ENCODE results near the gene FAM120B.

The FAM120B gene

DNA sequence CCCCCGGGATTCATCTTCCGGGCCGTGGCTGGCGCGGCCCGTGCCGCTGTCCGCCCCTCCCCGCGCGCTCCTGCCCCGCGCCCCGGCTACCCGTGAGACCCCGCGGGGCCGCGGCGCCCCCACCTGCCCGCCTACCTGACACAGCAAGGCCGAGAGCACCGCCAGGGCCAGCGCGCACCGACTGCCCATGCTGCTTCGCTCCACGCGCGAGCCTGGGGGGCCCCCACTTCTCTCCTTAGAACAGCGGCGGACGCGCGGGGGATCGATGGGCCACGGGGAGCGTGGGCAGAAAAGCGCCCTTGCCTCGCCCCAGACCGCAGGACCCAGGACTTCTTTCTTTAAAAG, 16.6 kb upstream of the FAM120B start:
- FAIRE-seq (no peak), DNase-seq (ENCODE audit: insufficient read length, low spot score) (no peak)
- no peak for TF ChIP-seq POU2F2 (IDR thresholded peaks at IDR 0.05; ENCODE audit: low read depth, low read length)
- TF ChIP-seq POLR2A (IDR thresholded peaks at IDR 0.05; ENCODE audit: low read depth, low read length), result no peak
- no peak for TF ChIP-seq PAX5 (IDR thresholded peaks at IDR 0.05; ENCODE audit: insufficient read depth, low read length, severe bottlenecking)
- no peak for TF ChIP-seq TAF1 (IDR thresholded peaks at IDR 0.05; ENCODE audit: low read depth, low read length)
- no peak for TF ChIP-seq POLR2AphosphoS5 (IDR thresholded peaks at IDR 0.05; ENCODE audit: low read depth, low read length)
- TF ChIP-seq SPI1 (IDR thresholded peaks at IDR 0.05; ENCODE audit: low read depth, low read length), result no peak

DNA sequence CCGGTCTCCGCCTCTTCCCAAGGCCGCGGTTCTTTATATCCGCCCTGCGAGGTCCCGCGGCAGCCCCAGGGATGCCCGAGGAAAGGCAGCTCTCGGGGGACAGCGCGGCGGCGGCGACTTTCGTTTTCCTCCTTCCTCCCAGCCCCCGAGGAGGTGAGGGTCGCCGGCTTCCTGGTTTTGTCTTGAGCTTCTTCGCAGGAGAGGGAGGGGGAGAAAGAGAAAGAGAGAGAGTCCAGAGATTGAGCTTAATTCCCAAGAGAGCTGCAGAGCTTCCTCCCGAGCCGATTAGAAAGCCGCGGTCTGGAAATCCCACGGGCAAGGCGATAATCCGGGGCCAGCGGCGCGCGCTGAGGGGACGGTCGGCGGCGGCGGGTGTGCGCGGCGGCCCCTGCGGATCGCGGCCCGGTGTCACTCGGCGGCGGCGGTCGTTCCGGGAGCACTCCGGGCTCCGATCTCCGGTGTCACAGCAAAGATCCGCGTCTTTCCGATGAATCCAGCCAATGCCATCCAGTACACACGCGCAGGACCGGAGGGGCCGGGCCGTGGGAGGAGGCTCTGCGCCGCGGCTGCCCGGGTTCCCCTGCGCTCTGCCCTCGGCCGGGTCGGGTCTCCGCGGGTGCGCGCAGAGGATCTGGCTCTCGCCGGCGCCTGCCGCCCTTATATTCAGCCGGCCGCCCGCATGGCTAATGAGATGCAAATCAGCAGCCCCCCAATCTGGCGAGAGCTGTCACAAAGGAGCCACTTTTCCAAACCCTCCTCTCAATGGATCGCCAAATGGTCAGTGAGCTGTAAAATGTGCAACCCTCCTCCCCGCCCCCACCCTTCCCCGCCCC, 16.0 kb upstream of the FAM120B start, which contains the start of gene DLL1:
DLL1 (minus strand) TSS at position 783 of the 833 bp plus-strand sequence. CDS start 939 bp downstream, outside the sequence.
- FAIRE-seq, result no peak
- TF ChIP-seq POLR2A (IDR thresholded peaks at IDR 0.05; ENCODE audit: low read depth, low read length) (no peak), POU2F2 (IDR thresholded peaks at IDR 0.05; ENCODE audit: low read depth, low read length) (no peak)
- no peak for DNase-seq (ENCODE audit: insufficient read length, low spot score)

DNA sequence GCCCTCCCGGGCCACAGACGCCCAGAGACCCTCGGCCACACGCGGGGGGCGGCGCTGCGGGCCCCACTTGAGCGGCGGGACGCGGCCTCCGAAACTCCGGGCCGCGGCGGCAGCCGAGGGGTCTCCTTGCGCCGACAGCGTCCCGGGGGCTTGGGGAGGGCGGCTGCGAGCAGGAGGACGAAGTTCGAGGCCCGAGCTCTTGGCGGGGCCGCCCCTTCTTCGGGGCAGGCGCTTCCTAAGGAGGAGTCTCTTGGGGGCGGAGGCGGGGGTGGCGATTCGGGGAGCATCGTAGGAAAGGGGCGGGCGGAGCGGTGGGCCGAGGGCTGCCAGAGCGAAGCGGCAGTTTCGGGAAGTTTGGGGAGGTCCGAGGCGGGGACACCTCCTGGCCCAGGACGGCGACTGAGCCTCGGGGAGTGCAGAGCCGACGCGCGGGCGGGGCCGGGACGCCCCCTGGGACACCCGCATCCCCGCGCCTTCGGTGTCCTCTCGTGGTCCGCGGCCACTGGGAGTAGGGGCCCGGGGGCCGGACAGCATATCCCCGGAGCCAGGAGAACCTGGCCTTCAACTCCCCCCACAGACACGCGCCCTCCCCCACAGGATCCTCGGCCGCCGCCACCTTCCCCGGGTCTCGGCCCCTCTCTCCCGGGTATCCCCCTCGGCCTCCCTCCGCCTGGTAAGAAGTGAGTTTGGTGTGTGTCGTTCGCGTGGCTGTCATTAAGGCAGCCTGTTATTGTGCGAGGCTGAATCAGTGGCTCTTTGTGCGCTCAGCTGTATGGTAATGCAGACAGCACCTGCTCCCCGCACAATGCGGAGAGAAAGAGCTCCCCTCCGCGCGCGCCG, 15.1 kb upstream of the FAM120B start:
- peak; percentile 71 for TF ChIP-seq POU2F2 (IDR thresholded peaks at IDR 0.05; ENCODE audit: low read depth, low read length)
- no peak for TF ChIP-seq SPI1 (IDR thresholded peaks at IDR 0.05; ENCODE audit: low read depth, low read length)
- no peak for TF ChIP-seq POLR2AphosphoS5 (IDR thresholded peaks at IDR 0.05; ENCODE audit: low read depth, low read length)
- TF ChIP-seq POLR2A (IDR thresholded peaks at IDR 0.05; ENCODE audit: low read depth, low read length), result no peak
- no peak for DNase-seq (ENCODE audit: insufficient read length, low spot score)
- FAIRE-seq, result peak; percentile 79

- DNase-seq (ENCODE audit: insufficient read length, low spot score), result no peak
- no peak for TF ChIP-seq POLR2AphosphoS5 (IDR thresholded peaks at IDR 0.05; ENCODE audit: low read depth, low read length)
- no peak for TF ChIP-seq POU2F2 (IDR thresholded peaks at IDR 0.05; ENCODE audit: low read depth, low read length)
- TF ChIP-seq TAF1 (IDR thresholded peaks at IDR 0.05; ENCODE audit: low read depth, low read length), result no peak
- TF ChIP-seq POLR2A (IDR thresholded peaks at IDR 0.05; ENCODE audit: low read depth, low read length), result no peak
- TF ChIP-seq PAX5 (IDR thresholded peaks at IDR 0.05; ENCODE audit: insufficient read depth, low read length, severe bottlenecking), result no peak
- no peak for TF ChIP-seq SPI1 (IDR thresholded peaks at IDR 0.05; ENCODE audit: low read depth, low read length)
- FAIRE-seq, result no peak
Observed at GRCh38 chr6:170292111-170292406, 14.5 kb upstream of the FAM120B start.

- DNase-seq (ENCODE audit: insufficient read length, low spot score), result no peak
- FAIRE-seq, result peak; percentile 33
- TF ChIP-seq POLR2A (IDR thresholded peaks at IDR 0.05; ENCODE audit: low read depth, low read length), result no peak
- TF ChIP-seq POLR2AphosphoS5 (IDR thresholded peaks at IDR 0.05; ENCODE audit: low read depth, low read length), result no peak
- no peak for TF ChIP-seq PAX5 (IDR thresholded peaks at IDR 0.05; ENCODE audit: insufficient read depth, low read length, severe bottlenecking)
- no peak for TF ChIP-seq TAF1 (IDR thresholded peaks at IDR 0.05; ENCODE audit: low read depth, low read length)
- TF ChIP-seq SPI1 (IDR thresholded peaks at IDR 0.05; ENCODE audit: low read depth, low read length), result no peak
- TF ChIP-seq POU2F2 (IDR thresholded peaks at IDR 0.05; ENCODE audit: low read depth, low read length), result no peak
Observed at GRCh38 chr6:170292407-170293158, 14.0 kb upstream of the FAM120B start.

DNA sequence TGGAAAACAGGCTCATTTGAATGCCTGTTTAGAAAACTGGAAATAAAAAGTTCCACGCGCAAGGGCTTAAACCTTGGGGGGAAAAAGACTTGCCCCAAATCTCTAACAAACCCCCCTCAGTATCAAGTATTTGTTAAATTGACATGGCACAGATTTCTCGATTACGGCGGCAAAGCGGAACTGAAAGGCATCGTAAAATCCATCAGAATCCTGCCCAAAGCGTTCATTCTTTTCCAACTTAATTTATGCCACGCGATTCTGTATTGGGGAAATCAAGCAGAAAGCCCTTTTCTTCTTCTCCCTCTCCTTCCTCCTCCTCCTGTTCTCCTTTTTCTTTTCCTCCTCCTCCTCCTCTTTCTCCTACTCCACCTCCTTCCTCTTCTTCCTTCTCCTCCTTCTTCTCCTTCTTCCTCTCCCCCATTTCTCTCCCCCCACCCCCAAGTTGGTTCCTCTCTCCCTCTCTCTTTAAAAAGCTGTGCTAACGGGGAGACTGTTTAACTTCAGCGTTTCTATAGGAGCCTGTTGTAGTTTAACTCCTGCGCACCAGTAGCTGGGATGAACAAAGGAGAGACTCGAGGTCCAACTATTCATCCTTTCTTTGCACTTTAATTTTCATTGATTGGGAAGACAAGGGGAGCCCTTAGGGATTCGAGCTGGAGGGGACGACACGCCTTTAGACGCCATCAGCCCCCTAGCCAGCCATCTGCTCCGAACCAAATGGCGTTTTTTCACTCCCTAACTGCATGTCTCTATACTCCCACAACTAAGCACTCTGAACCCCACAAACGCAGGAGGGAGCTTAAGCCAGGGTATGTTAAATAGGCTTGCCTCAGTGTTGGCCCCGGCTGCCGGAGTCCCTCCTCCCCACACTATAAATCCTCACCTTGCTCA, 13.0 kb upstream of the FAM120B start:
- FAIRE-seq (no peak), DNase-seq (ENCODE audit: insufficient read length, low spot score) (no peak)
- TF ChIP-seq SPI1 (IDR thresholded peaks at IDR 0.05; ENCODE audit: low read depth, low read length), result peak; percentile 77
- no peak for TF ChIP-seq TAF1 (IDR thresholded peaks at IDR 0.05; ENCODE audit: low read depth, low read length)
- TF ChIP-seq POLR2AphosphoS5 (IDR thresholded peaks at IDR 0.05; ENCODE audit: low read depth, low read length), result no peak
- TF ChIP-seq POLR2A (IDR thresholded peaks at IDR 0.05; ENCODE audit: low read depth, low read length), result no peak
- TF ChIP-seq POU2F2 (IDR thresholded peaks at IDR 0.05; ENCODE audit: low read depth, low read length), result no peak

DNA sequence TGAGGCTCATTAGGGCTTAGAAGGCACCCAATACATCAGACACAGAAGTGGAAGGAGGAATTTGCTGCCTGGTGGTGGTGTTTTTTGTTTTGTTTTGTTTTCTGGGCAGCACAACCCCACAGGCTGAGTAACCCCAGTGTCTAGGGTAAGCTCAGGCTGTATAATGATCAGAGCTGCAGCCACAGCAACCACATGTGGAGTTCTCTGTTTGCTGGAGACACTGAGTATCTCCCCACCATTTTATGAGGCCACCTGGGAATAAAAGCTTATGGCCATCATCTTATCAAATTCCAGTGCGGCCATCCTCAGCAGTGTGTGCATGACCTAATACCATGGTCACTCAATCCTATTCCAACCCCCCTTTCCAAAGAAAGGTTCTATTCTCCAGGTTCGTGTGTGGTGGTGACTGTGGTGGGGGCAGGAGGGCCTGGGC, 12.2 kb upstream of the FAM120B start:
- DNase-seq (ENCODE audit: insufficient read length, low spot score) (no peak), FAIRE-seq (no peak)
- no peak for TF ChIP-seq TAF1 (IDR thresholded peaks at IDR 0.05; ENCODE audit: low read depth, low read length)
- TF ChIP-seq SPI1 (IDR thresholded peaks at IDR 0.05; ENCODE audit: low read depth, low read length), result no peak
- TF ChIP-seq POLR2AphosphoS5 (IDR thresholded peaks at IDR 0.05; ENCODE audit: low read depth, low read length), result no peak
- no peak for TF ChIP-seq POLR2A (IDR thresholded peaks at IDR 0.05; ENCODE audit: low read depth, low read length)
- TF ChIP-seq POU2F2 (IDR thresholded peaks at IDR 0.05; ENCODE audit: low read depth, low read length), result no peak

DNA sequence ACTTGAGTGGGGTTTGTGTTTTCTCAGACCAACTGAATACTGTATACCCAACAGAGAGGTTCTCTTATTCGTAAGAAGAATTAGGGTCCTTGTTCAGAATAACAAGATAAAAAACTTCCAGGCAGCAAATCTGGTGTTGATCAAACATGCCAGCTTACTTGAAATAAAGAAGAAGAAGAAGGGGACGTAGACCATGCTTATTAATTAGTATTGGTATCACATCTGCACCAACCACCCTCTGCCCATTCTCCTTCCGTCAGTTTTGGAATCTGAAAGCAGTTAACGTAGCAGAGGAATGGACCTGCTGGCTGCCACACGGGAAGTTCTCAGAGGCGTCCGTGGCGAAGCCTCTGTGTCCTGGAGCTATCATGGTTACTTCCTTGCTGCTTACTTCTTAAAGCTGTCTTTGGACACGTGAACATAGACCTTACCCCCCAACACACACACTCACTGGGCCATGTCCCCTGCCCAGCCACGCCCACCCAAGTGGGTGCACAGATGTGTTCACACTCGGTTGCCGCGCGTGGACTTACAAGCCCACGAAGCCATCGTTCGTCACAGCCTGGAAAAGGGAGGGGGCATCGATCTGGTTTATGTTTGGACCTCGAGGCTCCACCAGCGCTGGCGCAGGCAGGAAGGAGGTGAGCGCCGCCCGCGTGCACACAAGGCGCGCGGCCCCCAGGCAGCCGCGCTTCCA, 11.6 kb upstream of the FAM120B start:
- no peak for TF ChIP-seq POU2F2 (IDR thresholded peaks at IDR 0.05; ENCODE audit: low read depth, low read length)
- TF ChIP-seq POLR2A (IDR thresholded peaks at IDR 0.05; ENCODE audit: low read depth, low read length), result no peak
- no peak for TF ChIP-seq PAX5 (IDR thresholded peaks at IDR 0.05; ENCODE audit: insufficient read depth, low read length, severe bottlenecking)
- TF ChIP-seq SPI1 (IDR thresholded peaks at IDR 0.05; ENCODE audit: low read depth, low read length), result no peak
- TF ChIP-seq POLR2AphosphoS5 (IDR thresholded peaks at IDR 0.05; ENCODE audit: low read depth, low read length), result no peak
- no peak for TF ChIP-seq TAF1 (IDR thresholded peaks at IDR 0.05; ENCODE audit: low read depth, low read length)
- no peak for DNase-seq (ENCODE audit: insufficient read length, low spot score)
- peak; percentile 5 for FAIRE-seq
